ENCODE data around the gene FBXW8. TPM values are rescaled to one million over a fixed set of nuclear protein-coding genes. Genes with fewer than 3 reads are reported as not detected.

Gene FBXW8
- total RNA-seq, 1 donor from 2014 or later: 6.8 TPM

DNA sequence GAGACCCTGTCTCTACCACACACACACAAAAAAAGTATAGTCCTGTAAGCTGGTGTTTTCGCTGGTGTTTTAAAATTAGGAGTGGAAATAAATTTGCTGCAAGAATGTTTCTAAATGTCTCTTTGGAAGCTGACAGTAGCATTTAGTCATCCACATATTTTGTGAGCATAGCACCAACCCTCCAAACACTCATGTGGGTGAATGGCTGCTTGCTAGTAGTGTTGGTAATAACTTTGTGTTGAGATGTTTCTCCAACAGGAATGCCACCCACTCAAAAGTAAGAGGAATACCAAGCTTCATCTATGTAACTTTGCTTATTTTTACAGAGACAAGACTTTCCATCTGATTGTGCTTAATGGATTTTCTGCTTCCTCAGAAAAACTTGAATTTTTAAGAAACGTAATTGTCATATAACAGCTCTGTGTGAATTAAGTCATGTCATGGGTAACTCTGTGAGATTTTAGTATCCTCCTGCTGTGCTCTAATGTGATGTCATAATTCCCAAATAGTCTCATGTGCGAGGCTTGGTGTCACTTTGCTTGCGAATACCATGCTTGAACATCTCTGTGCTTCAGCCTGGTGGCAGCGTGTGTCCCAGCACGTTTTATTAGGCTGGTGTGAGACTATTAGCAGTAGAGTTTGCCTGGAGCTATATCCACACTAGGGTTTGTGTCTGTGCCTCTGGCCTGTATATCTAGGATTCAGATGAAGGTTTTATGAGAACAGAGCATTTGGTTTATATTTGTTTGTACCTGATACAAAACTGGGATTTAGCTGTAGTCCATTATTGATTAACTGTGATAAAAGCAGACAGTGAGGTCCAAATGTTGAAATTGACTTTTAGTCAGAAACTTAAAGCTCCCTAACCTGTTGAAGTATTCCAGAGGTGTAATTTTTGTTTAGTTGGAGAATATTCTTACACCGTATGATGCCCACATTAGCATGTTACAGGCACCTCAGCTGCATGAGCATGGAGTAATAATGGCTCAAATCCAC lies 80.5 kb downstream of the FBXW8 start:
- no peak for DNase-seq (ENCODE audit: low read depth in 2 of 2)

DNA sequence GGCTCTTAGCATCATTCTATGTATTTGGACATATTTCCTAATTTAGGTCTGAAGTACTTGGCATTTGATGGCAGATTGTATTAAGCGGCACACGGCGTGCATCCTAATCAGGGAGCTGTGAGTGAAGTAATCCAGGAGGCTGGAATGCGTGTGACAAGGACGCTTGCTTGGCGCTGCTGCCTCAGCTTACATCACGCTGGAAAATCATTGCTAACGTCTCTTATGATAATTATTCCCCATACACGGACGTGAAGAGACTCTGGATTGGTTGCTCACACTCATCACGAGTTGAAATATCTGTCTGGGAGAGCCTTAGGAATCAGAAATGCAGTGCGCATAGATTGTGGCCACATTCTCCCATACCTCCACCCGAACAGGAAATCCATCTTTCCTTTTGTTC lies 85.3 kb downstream of the FBXW8 start:
- peak in 1 of 2 donors; percentile 12 for DNase-seq (ENCODE audit: low read depth in 2 of 2)

DNA sequence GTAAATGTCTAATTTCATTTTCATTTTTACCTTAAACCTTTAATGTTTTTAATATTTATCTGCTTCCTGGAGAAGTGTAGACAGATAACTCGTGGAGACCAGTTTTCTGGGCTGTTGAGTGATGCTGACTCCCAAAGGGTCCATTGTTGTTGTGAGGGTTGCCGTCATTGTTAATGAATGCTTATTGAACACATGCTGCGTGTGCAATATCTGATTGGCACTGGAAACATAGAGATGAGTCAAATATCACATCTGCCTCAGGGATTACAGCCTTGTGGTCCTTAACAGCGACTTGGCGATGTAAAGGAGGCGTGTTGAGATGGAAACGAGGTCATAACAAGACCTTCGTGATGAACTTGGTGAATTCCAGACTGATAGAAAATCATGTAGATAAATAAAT lies 85.9 kb downstream of the FBXW8 start:
- peak in 1 of 2 donors; percentile 26 for DNase-seq (ENCODE audit: low read depth in 2 of 2)

DNA sequence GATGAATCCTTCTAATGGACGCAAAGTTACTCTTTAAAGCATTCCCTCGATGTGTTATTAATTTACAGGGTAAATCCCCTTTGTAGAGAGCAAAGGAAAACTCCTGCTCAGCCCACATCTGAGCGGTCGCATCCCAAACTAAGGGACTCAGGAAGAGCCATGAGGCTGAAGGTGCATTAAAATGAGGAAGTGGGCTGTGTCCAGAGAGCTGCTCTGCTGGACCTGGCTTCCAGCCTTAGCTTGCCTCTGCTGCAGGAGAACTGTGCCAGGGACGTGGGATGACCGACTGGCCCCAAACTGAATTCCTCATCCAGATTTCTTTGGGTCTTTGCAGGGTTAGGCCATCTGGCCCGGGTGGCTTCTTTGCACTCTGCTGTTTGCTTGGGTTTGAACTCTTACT lies 88.3 kb downstream of the FBXW8 start:
- no peak for DNase-seq (ENCODE audit: low read depth in 2 of 2)

DNA sequence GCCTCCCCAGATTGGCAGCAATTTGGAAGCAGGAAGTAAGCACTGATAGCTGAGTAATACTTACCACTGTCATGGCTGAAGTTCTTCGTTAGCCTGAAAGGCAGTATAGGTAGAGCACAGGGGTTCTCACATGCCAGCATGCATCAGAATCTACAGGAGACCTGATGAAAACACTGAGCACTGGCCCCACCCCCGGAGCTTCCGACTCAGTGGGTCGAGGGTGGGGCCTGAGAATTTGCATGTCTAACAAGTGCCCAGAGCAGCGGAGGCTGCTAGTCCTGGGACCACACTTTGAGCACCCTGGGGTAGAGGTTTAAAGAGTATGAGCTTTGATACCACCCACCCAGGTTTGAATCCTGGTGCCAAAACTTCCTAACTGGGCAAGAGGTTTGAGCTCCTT lies 89.6 kb downstream of the FBXW8 start:
- no peak for DNase-seq (ENCODE audit: low read depth in 2 of 2)

DNA sequence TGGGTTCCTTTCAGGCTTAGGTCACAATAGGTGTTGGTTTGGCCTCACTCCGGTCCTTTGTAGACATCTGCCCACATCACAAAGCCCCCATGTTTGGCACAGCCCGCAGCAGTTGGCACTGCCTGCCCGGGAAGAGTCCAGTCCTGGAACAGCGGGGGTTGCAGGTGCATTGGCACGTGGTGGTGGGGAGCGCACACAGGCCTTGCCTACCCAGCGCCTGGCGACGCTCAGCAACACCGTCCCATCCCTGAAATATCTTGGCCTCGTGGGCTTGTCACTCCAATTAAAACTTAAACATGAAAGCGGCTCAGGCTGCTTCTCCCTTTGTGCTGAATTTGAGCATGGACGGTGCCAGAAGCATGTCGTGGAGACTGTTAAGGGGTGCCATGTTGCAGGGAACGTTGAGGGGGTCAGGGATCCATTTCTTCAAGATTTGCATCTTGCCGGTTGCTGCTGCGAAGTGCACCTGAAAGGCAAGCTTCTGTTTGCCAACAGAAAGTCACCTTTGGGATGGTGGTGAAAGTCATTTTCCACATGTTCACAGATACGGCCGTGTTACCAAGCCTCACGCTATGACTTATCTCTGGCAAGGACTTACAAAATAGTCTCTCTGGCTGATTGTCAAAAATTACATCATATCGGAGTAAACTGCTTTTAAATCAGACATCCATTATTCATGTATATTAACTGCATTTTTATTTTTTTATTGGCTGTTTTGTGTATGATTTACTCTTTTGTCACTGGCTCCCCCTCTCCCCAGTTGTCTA lies 91.5 kb downstream of the FBXW8 start:
- DNase-seq (ENCODE audit: low read depth in 2 of 2): no peak

DNA sequence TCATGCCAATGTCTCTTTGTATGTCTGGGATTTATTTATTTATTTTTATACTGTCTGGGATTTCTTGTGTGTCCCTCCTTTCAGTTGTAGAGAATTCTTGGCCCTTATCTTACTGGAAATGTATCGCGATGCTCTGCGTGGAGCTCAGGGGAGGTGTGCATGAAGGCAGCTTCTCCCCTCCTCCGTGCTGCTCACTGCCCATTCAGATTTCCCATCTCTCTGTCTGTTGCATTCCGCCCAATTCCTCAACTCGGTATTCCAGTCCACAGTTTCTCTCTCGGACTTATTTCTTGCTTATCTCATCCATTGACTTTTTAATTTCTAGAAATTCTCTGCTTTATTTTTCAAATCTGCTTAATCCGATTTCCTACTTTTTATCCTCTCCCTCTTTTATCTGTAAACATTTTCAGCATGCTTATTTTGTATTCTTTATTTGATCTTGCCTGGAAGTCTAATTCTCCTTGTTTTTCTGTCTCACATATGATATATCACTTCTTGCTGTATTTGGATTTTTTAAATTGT lies 93.2 kb downstream of the FBXW8 start:
- no peak for DNase-seq (ENCODE audit: low read depth in 2 of 2)

DNA sequence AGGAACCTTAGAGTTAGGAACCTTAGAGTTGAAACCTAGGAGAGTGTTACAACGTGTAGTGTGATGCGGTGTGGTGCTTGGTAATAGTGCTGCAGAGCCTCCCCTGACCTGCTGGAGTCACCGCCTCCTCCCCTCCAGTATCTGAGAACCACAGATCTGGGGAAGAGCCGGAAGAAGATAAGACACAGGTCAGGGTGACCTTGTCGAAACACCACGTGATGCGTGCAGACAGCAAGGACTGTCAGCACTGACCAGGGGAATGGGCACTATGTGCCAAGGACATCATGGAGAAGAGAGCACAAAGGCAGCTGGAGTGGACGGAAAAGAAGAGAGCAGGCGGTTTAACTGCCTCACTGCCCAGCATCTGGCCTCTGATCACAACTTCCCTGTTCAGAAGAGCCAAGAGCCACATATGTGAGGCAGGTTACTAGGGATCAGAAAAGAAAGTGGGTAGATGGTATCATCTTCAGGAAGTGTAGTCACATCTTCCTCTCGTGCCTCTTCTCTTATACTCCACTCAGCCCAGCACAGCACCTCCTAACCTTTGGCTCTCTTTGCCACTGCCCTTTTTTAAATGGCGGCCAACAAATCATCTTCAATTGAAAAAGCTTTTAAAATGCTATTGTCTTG lies 94.8 kb downstream of the FBXW8 start:
- no peak for DNase-seq (ENCODE audit: low read depth in 2 of 2)

DNA sequence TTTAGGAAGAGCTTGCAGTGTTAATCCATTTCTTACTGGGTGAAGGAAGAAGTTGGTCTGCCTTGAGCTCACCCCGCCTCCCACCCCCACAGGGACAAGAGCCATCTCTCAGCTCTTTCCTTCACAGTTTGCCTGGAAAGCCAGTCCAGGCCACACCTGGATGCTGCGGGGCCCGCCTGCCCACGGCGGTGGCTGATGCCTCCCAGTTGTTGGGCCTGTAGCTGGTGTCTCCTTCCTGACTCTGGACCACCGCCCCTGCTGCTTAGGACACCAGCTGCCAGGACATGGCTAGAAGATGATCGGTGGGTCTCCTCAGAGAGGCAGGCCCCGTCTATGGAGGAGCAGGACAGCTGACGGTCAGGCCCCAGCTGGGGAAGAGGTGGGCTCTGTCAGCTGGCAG lies 95.6 kb downstream of the FBXW8 start:
- no peak for DNase-seq (ENCODE audit: low read depth in 2 of 2)

DNA sequence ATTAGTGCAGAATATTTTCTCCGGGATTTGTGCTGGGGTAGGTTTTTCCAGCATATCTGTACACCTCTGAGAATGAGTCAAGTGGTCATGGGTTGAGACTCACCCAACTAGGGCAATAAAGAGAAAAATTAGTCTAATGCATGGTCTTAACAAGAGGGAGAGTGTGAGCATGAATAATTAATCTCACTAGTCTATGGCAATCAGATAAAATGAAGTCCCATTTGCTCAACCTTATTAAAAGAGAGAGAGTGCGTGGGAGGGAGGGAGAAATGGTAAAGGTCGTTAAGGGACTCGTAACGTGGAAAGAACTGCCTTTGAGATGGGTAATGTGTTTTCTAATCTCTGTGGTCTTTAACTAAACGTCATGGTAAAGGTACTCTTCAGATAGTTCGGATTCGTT lies 96.8 kb downstream of the FBXW8 start:
- no peak for DNase-seq (ENCODE audit: low read depth in 2 of 2)

DNA sequence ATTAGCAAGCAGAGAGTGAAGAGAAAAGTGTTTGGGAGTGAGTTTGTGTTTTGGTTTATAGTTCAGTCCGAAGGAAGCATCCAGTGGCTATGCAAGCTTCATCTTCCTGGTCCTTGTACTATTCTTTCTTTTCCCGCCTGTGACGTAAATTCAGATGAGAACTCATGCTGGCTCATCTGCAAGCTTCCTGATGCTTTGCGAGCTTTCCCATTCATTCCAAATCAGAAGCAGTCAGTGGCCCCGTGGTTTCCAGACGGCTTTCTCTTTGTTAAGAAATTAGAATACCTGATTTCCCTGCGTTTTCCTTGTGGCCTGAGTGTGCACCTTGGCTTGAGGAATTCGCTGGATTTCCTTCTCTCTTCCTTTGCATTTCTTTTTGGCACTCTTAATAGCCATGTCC lies 99.0 kb downstream of the FBXW8 start:
- no peak for DNase-seq (ENCODE audit: low read depth in 2 of 2)

DNA sequence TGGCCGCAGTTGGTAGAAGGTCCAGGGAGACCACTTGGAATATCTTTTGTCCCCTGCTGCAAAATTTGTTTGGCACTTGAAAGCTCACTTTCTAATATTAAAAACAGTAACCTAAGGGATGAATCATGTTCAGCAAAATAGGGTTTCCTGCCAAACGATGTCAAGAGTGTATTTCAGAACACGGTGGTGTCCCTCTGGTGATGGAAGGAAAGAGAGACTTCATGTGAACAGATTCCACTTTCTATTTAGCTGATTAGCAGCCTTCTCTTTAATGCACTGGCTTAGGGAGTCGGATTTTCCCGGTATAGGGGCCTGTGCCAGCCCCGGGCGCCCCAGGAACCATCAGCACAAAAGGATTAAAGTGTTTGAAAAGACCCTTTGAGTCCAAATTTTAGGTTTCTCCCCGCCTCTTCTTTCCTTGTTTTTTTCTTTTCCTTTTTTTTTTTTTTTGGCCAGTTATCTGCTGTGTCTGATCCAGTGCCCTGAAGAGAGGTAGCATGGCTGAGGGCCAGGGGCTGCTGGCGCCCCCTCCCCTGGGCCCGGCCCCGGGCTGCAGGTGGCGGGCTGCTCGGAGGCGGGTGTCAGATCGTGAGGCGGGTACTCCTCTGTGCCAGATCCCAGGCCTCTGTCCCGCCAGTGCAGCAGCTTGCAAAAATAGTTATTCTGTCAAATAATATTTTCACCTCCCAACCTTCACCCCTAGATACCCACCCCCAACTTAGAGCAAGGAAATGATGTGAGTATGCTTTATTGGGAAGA lies 100.1 kb downstream of the FBXW8 start:
- DNase-seq (ENCODE audit: low read depth in 2 of 2): peak in 1 of 2 donors; percentile 17

DNA sequence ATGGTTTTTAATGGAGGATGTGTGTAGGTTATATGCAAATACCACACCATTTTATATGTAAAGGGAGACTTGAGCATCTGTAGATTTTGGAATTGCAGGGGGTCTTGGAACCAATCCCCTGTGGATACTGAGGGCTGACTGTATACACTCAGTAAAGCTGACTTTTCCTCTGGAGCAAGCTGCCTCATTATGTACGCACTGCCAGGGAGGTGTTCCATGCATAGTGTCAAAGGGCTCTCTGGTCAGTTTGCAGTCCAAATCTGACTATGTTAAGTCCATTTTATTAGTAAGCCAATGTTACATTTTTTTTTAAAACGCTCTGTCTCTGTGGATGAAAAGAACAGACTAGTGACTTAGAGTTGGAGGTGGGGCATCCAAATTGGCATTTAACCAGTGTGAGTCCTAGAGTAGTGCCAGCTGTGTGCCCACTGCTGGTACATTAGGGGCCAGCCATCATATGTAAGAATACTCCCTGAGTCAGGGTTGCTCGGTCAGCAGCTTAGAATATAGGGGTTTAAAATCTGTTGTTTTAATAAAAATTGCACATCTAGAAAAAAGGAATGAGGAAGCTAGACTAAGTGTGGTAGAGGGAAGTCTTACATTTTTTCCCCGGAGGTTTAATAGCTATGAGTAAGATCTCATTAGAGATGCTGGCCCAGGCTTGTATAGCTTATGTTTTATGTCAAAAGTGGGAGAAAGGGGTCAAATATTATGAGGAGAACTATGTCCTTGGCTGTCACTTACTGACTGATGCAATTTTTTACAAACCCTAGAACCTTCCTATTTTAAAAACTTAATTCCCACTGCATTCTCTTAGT lies 101.4 kb downstream of the FBXW8 start:
- no peak for DNase-seq (ENCODE audit: low read depth in 2 of 2)

DNA sequence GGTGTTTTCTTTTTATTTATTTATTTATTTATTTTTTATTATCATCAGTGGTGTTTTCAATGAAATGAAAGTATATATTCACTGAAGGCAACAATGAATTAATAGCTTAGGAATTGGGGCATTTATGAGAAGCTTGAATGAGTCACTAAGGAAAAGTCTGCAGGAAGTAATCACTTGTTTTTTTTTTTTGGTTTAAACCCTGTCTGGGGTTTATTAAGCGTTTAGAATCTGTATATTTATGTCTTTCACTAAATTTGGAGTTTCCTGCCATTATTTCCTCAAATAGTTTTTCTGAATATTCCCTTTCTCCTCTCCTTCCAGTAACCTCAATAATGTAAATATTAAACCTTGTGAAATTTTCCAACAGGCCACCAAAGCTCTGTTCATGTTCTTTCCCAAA lies 103.0 kb downstream of the FBXW8 start:
- DNase-seq (ENCODE audit: low read depth in 2 of 2): peak; percentile 6 to 85

DNA sequence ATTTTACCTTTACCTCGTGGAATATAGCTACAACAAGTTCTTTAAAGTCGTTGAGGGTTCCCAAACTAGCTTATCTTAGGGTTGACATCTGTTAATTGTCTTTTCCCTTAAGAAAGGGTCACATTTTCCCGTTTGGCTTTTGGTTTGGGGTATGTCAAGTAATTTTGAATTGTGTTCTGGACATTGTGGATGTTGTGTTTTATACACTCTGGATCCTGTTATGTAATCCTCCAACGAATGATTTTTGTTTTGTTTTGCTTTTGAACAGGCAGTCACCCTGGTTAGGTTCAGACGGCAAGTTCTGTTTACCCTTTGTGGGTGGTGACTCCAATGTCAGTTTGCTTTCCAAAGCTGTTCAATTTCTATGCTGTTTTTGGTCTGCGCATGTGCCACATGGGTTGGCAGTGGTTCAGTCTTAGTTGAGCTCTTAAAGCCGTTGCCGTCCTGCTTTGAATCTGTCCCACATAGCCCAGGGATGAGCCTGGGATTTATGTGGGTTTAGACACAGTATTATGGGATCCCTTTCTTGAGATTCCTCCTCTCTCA lies 103.7 kb downstream of the FBXW8 start:
- peak in 1 of 2 donors; percentile 9 for DNase-seq (ENCODE audit: low read depth in 2 of 2)

DNA sequence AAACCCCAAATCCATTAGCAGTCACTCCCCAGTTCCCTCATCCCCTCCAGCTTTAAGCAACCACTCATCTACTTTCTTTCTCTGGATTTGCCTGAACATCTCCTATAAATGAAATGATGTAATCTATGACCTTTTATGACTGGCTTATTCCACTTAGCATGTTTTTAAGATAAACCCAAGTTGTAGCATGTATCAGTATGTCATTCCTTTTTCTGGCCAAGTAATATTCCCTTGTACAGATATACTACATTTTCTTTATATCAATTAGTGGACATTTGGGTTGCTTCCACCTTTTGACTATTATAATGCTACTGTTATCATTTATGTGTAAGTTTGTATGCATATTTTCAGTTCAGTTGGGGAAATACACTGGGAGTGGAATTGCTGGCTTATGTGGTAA lies 105.1 kb downstream of the FBXW8 start:
- no peak for DNase-seq (ENCODE audit: low read depth in 2 of 2)

DNA sequence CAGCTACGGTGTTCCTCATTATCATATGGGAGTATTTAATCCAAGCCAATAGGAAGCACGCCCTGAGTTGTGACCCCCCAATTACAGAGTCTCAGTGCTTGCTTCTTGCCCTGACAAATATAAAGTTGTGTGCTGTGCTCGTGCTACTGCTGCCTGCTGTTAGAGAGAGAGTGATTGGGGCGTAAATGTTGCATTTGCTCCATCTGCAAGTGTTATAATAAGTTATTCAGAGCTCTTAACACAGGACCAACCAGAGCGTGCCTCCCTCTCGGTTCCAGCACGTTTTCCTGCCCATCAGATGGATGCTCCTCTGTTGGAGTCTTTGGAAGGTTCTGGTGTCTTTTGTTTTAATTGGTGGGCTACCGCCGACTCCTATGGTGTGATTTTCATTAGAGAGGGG lies 107.1 kb downstream of the FBXW8 start:
- DNase-seq (ENCODE audit: low read depth in 2 of 2): no peak

DNA sequence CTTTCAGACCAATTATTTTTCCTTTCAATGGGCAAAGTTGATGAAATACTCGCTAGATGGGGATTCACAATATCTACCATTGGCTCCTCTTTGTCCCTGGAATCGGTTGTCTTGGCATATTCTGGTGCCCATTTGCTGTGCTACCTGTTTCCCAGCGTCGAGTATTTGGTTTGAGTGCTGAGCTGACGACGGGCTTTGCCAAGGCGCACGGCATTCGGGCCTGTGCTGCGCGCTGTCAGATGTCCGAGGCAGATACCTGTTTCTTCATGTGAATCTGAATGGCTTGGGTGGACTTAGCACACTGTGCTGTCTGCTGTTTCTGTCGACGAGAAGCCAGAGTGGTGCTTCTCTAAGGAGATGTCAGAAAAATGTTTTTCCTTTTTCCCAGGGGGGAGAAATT lies 107.5 kb downstream of the FBXW8 start:
- DNase-seq (ENCODE audit: low read depth in 2 of 2): no peak

DNA sequence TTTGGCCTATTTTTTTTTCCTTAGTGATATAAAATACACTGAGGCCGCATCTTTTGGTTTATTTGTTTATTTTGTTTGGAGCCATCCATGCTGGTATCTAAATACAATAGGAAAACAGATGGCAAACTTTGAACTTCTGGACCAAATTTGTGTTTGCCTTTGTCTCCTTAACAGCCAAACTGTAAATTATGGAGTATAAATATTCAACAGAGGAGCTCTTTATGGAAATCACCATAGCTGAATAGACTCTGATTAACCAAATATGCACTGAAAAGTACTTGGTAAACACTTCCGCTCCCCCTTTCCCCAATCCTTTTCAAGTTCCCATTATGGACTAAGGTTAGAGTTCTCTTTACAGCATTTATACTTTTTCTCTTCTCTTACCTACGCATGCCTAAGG lies 107.9 kb downstream of the FBXW8 start:
- no peak for DNase-seq (ENCODE audit: low read depth in 2 of 2)

DNA sequence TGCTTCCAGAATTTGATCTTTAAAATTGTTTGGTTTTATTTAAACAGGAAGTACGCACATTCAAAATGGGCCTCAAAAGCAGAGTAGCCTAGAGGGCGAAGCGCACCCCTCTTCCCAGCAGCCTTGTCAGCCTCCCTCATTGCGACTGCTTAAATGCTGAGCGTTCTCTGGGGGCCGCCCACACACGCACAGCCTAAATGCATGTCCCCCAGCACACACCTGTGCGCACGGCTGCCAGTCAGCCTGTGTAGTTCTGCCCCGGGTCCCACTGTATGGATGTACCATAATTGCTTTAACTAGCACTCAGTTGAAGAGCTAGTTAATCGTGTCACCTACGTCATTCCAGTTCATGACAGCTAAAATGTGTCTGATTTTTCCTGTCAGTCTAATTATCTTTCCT lies 109.1 kb downstream of the FBXW8 start:
- no peak for DNase-seq (ENCODE audit: low read depth in 2 of 2)
